Esophagus muscularis mucosa (tissue), 4 donors: ENCODE results near the gene TSPYL1. TPM values are rescaled to one million over a fixed set of nuclear protein-coding genes. Genes with fewer than 3 reads are reported as not detected.

ENCODE experiments used
- DNase-seq: peaks from one replicate; pipeline ENCODE4 v3.0.0-alpha.2; 2017; ENCODE audit errors: extremely low spot score
- H3K27ac ChIP-seq, 4 donors: fragments of 200-600 bp; sonication (generic); replicated peaks in 1 of 4; 1 replicate in 3 of 4; 2 replicates in 1 of 4; pipeline ENCODE4 v1.5.1; 2016 to 2019; ENCODE audit warnings: mild to moderate bottlenecking in 1 of 4
- H3K27me3 ChIP-seq, 4 donors: fragments of 200-600 bp; sonication (generic); one replicate each; pipeline versions ENCODE4 v1.5.1 to v1.6.0; 2016 to 2019
- H3K36me3 ChIP-seq, 4 donors: fragments of 200-600 bp; sonication (generic); one replicate each; pipeline ENCODE4 v1.5.1; 2016 to 2019
- H3K4me1 ChIP-seq, 4 donors: fragments of 200-600 bp; sonication (generic); one replicate each; pipeline ENCODE4 v1.5.1; 2016 to 2019
- H3K4me3 ChIP-seq, 4 donors: fragments of 200-600 bp; sonication (generic); 1 replicate in 2 of 4; 2 replicates in 2 of 4; pipeline ENCODE4 v1.5.1; 2016 to 2019; ENCODE audit warnings: mild to moderate bottlenecking in 4 of 4, moderate library complexity in 1 of 4
- H3K9me3 ChIP-seq, 4 donors: fragments of 200-600 bp; sonication (generic); 1 replicate in 3 of 4; 2 replicates in 1 of 4; pipeline ENCODE4 v1.5.1; 2016 to 2019
- EP300 ChIP-seq: sonication (generic); formaldehyde crosslinking; IDR thresholded peaks from one replicate; pipeline ENCODE4 v1.6.1; 2017; ENCODE audit warnings: antibody characterized with exemption
- POLR2A ChIP-seq: fragments of 450-650 bp; IDR thresholded peaks from one replicate; pipeline ENCODE4 v1.6.1; 2017; ENCODE audit warnings: antibody characterized with exemption, moderate library complexity, mild to moderate bottlenecking, low read depth
- POLR2AphosphoS5 ChIP-seq, 2 donors: sonication (generic); formaldehyde crosslinking; IDR thresholded peaks; one replicate each; pipeline ENCODE4 v1.6.1; 2017; ENCODE audit warnings: antibody characterized with exemption in 2 of 2
- WGBS: methylation state at CpG from one replicate; pipeline ENCODE4 v1.1.5; 2018; 5-methylcytosine and 5-hydroxymethylcytosine counted together
- intact Hi-C: fragments of 100-400 bp; cut with DNase I; formaldehyde crosslinking; loops from one replicate; pipeline ENCODE4 v1.15.1; 2023
- total RNA-seq, 4 donors: library from RNA; depleted of rRNA; stranded (reverse); fragments of >200 nt; gene quantifications; one replicate each; pipeline versions ENCODE4 v1.1.0 to v1.2.1, GENCODE V29; 2016
- TF ChIP-seq, protein P1 (sequence below), 3 experiments: fragments of 200-600 bp in 2 of 3; fragments of 450-650 bp in 1 of 3; sonication (generic) in 2 of 3; IDR thresholded peaks; one replicate each; pipeline ENCODE4 v1.5.1; 2017 to 2019; ENCODE audit warnings: antibody characterized with exemption in 3 of 3, mild to moderate bottlenecking in 2 of 3, moderate library complexity in 1 of 3

TSPYL1 gene
- total RNA-seq, 4 donors from 2014 or later = 67.7 to 113 (median 92.5) TPM

GRCh38 chr6:116291701-116292396 lies 12.1 kb upstream of the TSPYL1 start:
- no peaks in the 10 kb centered on the region for H3K27me3 ChIP-seq
- no peak overlapping the region for H3K27ac ChIP-seq
- 71% methylated on average over 4 of the region's 4 CpGs for WGBS
- no peak overlapping the region for H3K4me3 ChIP-seq
- intact Hi-C loops = no loop called here
- no peaks in the 10 kb centered on the region for H3K9me3 ChIP-seq
- TF ChIP-seq POLR2AphosphoS5 (IDR thresholded peaks at IDR 0.05) = no peak
- TF ChIP-seq, protein P1, sequence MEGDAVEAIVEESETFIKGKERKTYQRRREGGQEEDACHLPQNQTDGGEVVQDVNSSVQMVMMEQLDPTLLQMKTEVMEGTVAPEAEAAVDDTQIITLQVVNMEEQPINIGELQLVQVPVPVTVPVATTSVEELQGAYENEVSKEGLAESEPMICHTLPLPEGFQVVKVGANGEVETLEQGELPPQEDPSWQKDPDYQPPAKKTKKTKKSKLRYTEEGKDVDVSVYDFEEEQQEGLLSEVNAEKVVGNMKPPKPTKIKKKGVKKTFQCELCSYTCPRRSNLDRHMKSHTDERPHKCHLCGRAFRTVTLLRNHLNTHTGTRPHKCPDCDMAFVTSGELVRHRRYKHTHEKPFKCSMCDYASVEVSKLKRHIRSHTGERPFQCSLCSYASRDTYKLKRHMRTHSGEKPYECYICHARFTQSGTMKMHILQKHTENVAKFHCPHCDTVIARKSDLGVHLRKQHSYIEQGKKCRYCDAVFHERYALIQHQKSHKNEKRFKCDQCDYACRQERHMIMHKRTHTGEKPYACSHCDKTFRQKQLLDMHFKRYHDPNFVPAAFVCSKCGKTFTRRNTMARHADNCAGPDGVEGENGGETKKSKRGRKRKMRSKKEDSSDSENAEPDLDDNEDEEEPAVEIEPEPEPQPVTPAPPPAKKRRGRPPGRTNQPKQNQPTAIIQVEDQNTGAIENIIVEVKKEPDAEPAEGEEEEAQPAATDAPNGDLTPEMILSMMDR (IDR thresholded peaks at IDR 0.05) = no peak
- TF ChIP-seq POLR2A = no peak
- TF ChIP-seq EP300 = no peak
- H3K36me3 ChIP-seq = no peaks in the 10 kb centered on the region
- no peak for DNase-seq
- H3K4me1 ChIP-seq = no peaks in the 10 kb centered on the region

GRCh38 chr6:116290799-116291198 lies 11.1 kb upstream of the TSPYL1 start:
- 87% methylated on average over 2 of the region's 2 CpGs for WGBS
- no peak for TF ChIP-seq POLR2A
- no peak for TF ChIP-seq EP300
- TF ChIP-seq, protein P1 (IDR thresholded peaks at IDR 0.05) = no peak
- no peak for TF ChIP-seq POLR2AphosphoS5 (IDR thresholded peaks at IDR 0.05)
- Histone ChIP-seq H3K36me3 (no peaks in the 10 kb centered on the region), H3K4me1 (no peaks in the 10 kb centered on the region), H3K27ac (no peak overlapping the region), H3K9me3 (no peaks in the 10 kb centered on the region), H3K27me3 (no peaks in the 10 kb centered on the region), H3K4me3 (no peak overlapping the region)
- intact Hi-C loops = no loop called here
- no peak for DNase-seq

DNA sequence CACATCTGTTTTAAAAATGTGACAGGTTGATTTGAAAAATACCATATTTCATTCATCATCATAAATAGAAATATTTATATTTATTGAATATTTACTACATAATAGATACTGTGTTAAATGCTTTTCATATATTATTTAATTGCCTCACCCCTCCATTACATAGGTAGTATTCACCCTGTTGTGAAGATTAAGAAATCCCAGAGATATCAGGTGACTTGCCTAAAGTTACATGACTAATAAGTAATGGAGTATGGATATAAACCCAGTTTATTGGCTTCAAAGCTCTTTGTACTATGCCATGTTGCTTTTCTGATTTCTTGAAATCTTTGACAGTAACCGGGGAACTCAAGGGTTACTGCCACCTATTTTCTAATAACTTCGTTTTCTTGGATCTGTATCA lies 10.1 kb upstream of the TSPYL1 start:
- DNase-seq = no peak
- no peaks in the 10 kb centered on the region for H3K4me1 ChIP-seq
- intact Hi-C loops = loop anchor here (10.0 kb wide), 1 partner anchor 275 kb away; no protein-coding TSS in a partner anchor
- no peaks in the 10 kb centered on the region for H3K9me3 ChIP-seq
- WGBS = 83% methylated on average over 2 of the region's 2 CpGs
- no peak overlapping the region for H3K4me3 ChIP-seq
- TF ChIP-seq EP300 = no peak
- TF ChIP-seq, protein P1 (IDR thresholded peaks at IDR 0.05) = no peak
- TF ChIP-seq POLR2A = no peak
- TF ChIP-seq POLR2AphosphoS5 (IDR thresholded peaks at IDR 0.05) = no peak
- H3K27ac ChIP-seq = no peak overlapping the region
- no peaks in the 10 kb centered on the region for H3K27me3 ChIP-seq
- H3K36me3 ChIP-seq = no peaks in the 10 kb centered on the region

GRCh38 chr6:116287689-116288282 lies 8.1 kb upstream of the TSPYL1 start:
- Histone ChIP-seq H3K4me1 (no peaks in the 10 kb centered on the region), H3K9me3 (no peaks in the 10 kb centered on the region), H3K4me3 (no peak overlapping the region), H3K36me3 (no peaks in the 10 kb centered on the region), H3K27ac (no peak overlapping the region), H3K27me3 (no peaks in the 10 kb centered on the region)
- no peak for TF ChIP-seq EP300
- TF ChIP-seq POLR2A = no peak
- TF ChIP-seq, protein P1 (IDR thresholded peaks at IDR 0.05) = peak; percentile 85 to 97 (median 88)
- TF ChIP-seq POLR2AphosphoS5 (IDR thresholded peaks at IDR 0.05) = no peak
- intact Hi-C loops = loop anchor here (1.0 to 10.0 kb wide), 2 partner anchors 245 to 277 kb away; no protein-coding TSS in a partner anchor
- DNase-seq = no peak
- WGBS = 84% methylated on average over 2 of the region's 2 CpGs
